Thyroid gland (tissue), 4 donors: ENCODE measurements around the gene CHM.

Experiments
- CTCF ChIP-seq, 6 experiments: fragments of 200-600 bp in 3 of 6; fragments of 450-650 bp in 3 of 6; sonication (generic) in 3 of 6; IDR thresholded peaks; one replicate each; pipeline ENCODE4 v1.5.1; 2016 to 2019; ENCODE audit warnings: antibody characterized with exemption in 6 of 6, mild to moderate bottlenecking in 2 of 6, inconsistent platforms in 1 of 6, moderate library complexity in 1 of 6
- POLR2A ChIP-seq, 2 donors: fragments of 450-650 bp; IDR thresholded peaks; one replicate each; pipeline ENCODE4 v1.6.1; 2017; ENCODE audit warnings: antibody characterized with exemption in 2 of 2, mild to moderate bottlenecking in 2 of 2, moderate library complexity in 1 of 2

- TF ChIP-seq CTCF (IDR thresholded peaks at IDR 0.05), result no peak
- TF ChIP-seq POLR2A (IDR thresholded peaks at IDR 0.05), result no peak
Observed at GRCh38 chrX:86013792-86014191, 33.6 kb downstream of the CHM start.
